NAMALWA (cell line): ENCODE measurements around the gene CHID1.

Experiments used
- DNase-seq: peaks from one replicate; pipeline ENCODE4 v3.0.0-alpha.2; 2015; ENCODE audit warnings: low spot score

The CHID1 gene

GRCh38 chr11:910044-910588 lies 494 bp downstream of the CHID1 start:
- DNase-seq: no peak

- DNase-seq: no peak
Measured at GRCh38 chr11:909406-909805, 1.2 kb downstream of the CHID1 start.

DNA sequence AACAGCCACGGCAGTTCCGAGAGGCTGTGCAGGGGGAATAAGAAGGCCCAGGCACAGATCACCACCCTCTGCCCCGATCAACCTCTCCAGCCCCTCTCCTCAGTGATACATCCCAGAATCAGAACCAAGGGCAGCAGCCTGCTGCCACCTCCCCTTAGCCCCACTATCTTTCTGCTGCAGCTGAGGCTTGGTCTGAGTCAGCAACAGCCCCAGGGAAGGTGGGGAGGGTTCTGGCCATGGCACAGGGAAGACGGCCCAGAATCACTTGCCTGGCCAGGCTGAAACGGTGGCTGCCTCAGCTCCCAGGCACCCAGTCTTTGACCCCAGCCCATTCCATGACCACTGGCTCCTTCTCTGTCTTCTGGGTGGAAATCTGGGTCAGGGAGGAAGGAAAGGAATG lies 2.3 kb downstream of the CHID1 start:
- DNase-seq: no peak

DNA sequence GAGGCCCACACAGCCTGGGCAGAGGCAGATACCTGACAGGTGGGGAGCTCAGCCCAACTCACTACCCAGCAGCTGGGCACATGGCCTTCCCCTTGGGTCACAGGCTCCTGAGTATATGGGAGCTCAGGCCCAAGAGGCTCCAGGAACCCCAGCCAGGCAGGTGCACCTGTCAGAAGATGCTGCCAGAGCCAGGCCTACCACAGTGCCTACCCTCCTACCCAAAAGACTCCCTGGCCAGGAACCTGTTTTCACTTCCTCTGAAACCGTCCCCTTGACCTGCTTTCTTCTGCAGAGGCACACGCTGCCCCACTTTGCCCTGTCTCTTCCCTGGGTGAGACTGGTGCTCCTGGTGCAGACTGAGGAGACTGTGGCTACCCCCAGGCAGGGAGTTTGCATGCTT lies 2.9 kb downstream of the CHID1 start:
- no peak for DNase-seq

DNA sequence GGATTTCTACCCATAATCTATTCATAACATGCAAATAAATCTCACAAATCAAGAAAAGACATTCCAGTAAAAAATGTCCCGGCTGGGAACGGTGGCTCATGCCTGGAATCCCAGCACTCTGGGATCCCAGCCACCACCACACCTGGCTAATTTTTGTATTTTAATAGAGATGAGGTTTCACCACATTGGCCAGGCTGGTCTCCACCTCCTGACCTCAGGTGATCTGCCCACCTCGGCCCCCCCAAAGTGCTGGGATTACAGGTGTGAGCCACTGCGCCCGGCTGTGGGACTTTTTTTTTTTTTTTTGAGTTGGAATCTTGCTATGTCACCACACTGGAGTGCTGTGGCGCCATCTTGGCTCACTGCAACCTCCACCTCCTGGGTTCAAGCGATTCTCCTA lies 4.7 kb downstream of the CHID1 start:
- DNase-seq: no peak

GRCh38 chr11:904380-904779 lies 6.2 kb downstream of the CHID1 start:
- DNase-seq: no peak

DNA sequence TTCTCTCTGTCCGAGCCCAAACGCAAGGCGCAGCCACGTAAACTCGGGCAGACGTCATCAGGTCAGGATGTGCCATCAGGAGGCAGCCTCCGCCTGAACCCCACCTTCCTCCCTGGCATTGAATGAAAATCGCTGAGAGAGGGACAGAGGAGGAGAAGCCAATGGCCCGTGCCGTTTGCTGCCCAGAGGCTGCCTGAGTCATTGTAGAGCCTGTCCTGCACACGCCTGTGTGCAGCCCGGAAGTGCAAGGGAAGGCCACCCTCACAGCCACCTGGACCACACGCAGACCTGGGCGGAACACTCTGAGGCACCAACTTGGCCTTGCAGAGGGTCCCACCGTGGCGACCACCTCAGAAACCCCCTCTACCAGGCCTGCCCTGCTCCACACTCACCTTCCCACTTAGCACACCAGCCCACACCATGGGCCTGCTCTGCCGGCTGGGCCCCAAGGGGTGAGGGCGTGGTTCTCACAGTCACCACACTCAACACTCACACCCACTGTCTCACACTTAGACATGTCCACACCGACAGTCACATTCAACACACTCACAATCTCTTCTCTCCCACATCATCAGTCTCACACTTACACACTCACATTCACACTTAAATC lies 9.1 kb downstream of the CHID1 start:
- no peak for DNase-seq

GRCh38 chr11:900545-900944 lies 10.1 kb downstream of the CHID1 start:
- no peak for DNase-seq

DNA sequence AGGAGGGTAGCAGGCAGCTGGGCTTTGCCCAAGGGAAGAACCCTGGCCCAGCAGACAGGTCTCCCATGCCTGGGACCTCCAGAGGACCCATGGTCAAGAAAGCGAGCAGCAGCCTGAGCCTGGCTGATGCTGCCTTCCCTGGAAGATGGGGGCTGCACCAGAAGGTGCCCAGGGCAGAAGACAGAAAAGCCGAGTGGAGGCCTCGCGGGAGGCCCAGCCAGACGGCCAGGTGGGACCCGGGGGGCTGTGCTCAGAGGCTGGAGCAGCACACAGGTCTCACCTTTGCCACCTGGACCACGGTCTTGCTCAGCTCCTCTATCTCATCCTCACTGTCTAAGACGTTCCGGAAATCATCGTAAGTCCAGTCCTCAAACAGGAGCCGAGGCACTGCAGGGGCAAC lies 10.9 kb downstream of the CHID1 start:
- DNase-seq: no peak

GRCh38 chr11:898540-899190 lies 11.9 kb downstream of the CHID1 start:
- no peak for DNase-seq

DNA sequence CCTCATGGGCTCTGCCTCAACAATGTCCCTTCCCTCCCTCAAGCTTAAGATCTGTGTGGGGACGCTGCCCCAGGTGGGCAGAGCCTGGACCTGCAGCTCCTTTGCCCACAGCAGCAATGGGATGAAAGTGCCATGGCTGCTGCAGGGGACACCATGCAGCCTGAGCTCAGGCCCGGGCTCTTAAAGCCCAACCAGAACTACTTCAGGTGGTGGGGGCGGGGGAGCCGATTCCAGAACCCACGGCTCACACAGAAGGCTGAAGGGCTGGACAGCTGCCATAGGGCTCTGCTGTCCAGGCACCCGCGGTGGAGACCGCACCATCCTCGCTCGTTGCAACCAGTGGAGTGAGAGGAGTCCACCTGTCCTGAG lies 12.5 kb downstream of the CHID1 start:
- peak; percentile 34 for DNase-seq

DNA sequence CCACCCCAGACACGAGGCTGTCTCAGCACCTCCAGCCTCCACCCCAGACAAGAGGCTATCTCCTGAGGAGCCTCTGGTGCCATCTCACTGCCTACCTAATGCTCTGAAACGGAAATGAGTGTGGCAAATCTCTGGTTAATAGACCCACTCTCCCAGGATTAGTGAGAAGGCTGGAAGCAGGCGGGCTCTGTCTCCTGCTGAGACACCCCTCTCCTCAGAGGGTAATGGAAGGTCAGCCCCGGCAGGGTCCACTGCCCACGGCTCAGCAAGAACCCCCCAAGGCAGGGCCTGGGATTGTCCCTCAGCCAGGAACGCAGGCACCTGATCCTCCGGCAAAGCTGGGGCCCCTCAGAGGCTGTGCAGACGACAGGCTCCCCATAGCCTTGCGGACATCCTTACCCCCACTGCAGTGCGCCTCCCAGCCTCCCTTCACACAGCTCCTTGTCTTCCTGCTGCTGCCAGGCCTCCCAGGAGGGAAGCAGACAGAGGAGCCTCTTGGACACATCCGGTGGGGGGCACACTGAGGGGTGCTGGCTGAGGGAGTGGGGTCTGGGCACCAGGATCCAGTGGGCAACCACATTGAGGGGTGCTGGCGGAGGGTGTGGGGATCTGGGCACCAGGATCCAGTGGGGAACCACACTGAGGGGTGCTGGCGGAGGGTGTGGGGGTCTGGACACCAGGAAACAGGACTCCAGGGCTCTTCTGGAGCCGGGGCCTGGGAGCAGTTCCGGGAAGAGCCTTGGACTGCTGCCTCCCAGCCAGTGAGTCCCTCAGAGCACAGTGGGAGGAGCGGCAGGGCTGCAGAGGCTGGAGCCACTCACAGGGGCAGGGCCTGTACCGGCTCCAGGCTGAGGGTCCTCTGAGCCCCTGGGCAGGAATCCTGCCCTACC lies 13.1 kb downstream of the CHID1 start:
- no peak for DNase-seq

GRCh38 chr11:895331-896110 lies 15.1 kb downstream of the CHID1 start:
- DNase-seq: no peak

GRCh38 chr11:894575-895201 lies 15.9 kb downstream of the CHID1 start:
- DNase-seq: no peak

DNA sequence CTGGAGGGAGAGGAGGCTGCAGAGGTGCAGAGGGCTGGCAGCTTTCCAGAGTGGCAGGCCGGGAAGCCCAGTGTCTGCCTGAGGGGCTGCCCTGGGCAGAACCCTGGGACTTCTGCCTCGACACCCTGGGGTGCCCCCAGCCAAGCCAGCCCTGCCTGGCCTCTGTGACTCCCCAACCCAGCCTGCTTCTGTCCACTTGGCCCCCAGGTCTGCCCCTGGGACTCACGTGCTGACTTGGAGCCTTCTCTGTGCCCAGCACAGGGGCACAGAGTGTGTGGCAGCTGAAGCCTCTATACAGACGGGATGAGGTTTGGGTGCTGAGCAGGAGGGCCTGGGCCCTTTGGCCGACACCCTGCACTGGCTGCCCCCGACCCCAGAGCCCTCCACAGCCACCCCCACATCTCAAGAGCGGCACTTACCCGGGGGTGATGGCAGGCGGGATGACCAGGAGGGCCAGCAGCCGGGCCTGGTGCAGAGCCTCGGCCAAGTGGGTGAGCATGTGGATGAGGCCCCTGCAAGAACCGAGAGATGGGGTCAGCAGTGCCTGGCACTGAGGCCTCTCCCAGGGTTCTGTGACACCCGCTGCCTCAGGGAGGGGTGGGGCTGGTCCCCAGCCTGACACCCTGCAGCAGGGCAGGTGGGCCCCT lies 17.5 kb downstream of the CHID1 start:
- no peak for DNase-seq

- no peak for DNase-seq
Measured at GRCh38 chr11:890794-891540, 19.6 kb downstream of the CHID1 start.

DNA sequence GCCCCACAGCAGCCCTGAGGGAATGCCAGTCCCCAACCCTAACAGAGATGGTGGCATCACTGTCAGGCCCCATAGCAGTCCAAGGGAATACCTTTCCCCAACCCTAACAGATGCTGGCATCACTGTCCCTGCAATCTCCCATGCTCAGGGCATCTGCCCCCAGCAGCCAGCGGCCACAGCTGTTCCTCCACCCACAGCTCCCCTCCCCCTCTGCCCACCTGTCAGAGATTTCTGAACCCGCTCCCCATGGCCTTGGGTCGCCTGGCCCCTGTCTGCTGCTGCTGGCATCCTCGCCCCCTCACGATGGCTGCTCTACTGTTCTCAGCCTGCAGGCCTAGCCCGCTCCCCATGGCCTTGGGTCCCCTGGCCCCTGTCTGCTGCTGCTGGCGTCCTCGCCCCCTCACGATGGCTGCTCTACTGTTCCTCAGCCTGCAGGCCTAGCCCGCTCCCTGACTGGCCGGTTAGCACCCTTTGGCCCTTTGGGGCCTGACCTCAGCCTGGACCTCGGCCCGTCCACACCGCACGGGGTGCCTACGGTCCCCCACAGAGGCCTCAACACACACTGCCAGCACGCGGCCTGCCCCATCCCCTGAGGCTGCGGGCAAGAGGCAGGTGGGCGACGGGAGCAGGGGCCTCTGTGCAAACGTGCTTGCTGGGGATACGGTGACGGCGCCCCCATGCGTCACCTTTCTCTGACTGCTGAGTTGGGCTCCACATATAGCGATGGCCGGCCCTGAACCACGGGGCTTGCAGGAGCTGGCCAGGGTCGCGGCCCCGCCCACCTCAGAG lies 20.7 kb downstream of the CHID1 start:
- DNase-seq: no peak

DNA sequence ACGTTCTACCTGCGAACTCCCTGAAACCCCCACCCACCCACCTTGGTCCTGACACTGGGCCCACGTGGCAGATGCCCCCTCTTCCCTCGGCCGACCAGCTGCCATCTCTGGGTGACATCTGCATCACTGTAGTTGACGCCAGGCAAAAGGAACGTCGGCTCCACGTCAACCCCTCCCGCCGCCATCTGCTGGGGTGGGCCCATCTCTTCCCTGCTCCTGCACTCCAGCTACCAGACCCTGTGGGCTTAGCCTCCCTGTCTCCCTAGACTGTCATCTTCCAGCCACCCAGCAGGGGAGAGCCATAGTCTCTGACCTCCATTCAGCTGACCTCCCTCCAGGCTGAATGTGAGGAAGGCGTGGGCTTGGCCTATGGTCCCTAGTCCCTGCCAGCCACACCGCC lies 21.4 kb downstream of the CHID1 start:
- no peak for DNase-seq
